SU-DHL-6 (cell line): ENCODE measurements around the gene CACNA1C.

Experiments used
- H2AFZ ChIP-seq: fragments of 200-600 bp; sonication (generic); 2 replicates; pipeline ENCODE4 v1.6.1; 2014; ENCODE audit warnings: low read depth, mild to moderate bottlenecking, moderate library complexity, mixed read lengths, antibody characterized with exemption, low read length; ENCODE audit not compliant: severe bottlenecking
- H3F3A ChIP-seq: fragments of 200-600 bp; shearing (Covaris generic); 2 replicates; pipeline ENCODE4 v1.6.0; 2016; ENCODE audit warnings: antibody characterized with exemption, mild to moderate bottlenecking; ENCODE audit not compliant: insufficient read depth
- H3K27ac ChIP-seq: fragments of 200-600 bp; sonication (generic); 2 replicates; pipeline ENCODE4 v1.5.1; 2016; ENCODE audit warnings: low read depth, mild to moderate bottlenecking, low read length, moderate library complexity, mixed read lengths
- H3K27me3 ChIP-seq: fragments of 200-600 bp; sonication (generic), shearing (Covaris generic); 2 replicates; pipeline ENCODE4 v1.6.0; 2014; ENCODE audit warnings: mild to moderate bottlenecking, low read length
- H3K36me3 ChIP-seq: fragments of 200-600 bp; sonication (generic); 2 replicates; pipeline ENCODE4 v1.6.1; 2014; ENCODE audit warnings: mild to moderate bottlenecking, low read length, mixed read lengths
- H3K4me2 ChIP-seq: fragments of 300-600, 200-600 bp; shearing (Covaris generic), sonication (generic); 2 replicates; pipeline ENCODE4 v1.6.0; 2014; ENCODE audit warnings: low read length, low read depth, mild to moderate bottlenecking; ENCODE audit not compliant: poor library complexity, severe bottlenecking
- H3K4me3 ChIP-seq: fragments of 200-600 bp; sonication (generic); 2 replicates; pipeline ENCODE4 v1.5.1; 2014; ENCODE audit warnings: antibody characterized with exemption, low read length, mild to moderate bottlenecking, mixed read lengths; ENCODE audit not compliant: insufficient read depth, poor library complexity, severe bottlenecking
- H3K79me2 ChIP-seq: fragments of 200-600 bp; sonication (generic); 2 replicates; pipeline ENCODE4 v1.6.1; 2014; ENCODE audit warnings: mild to moderate bottlenecking, low read length, moderate library complexity; ENCODE audit not compliant: insufficient read depth
- H3K9ac ChIP-seq: fragments of 200-600 bp; sonication (generic); 2 replicates; pipeline ENCODE4 v1.7.0; 2014; ENCODE audit warnings: mild to moderate bottlenecking, low read length
- H3K9me2 ChIP-seq: fragments of 200-600 bp; sonication (generic); replicated peaks from 2 replicates; pipeline ENCODE4 v1.6.1; 2014; ENCODE audit warnings: low read length; ENCODE audit not compliant: insufficient read depth
- H3K9me3 ChIP-seq: fragments of 200-600 bp; sonication (generic); 2 replicates; pipeline ENCODE4 v1.6.1; 2014; ENCODE audit warnings: low read length, mixed read lengths; ENCODE audit not compliant: insufficient read depth
- H4K20me1 ChIP-seq: fragments of 200-600 bp; sonication (generic); 2 replicates; pipeline ENCODE4 v1.6.1; 2014; ENCODE audit warnings: low read depth, mild to moderate bottlenecking, antibody characterized with exemption, low read length, moderate library complexity, mixed read lengths
- CTCF ChIP-seq: fragments of 200-600 bp; sonication (generic); IDR thresholded peaks from one replicate; pipeline ENCODE4 v1.5.1; 2017; ENCODE audit warnings: antibody characterized with exemption, mild to moderate bottlenecking, low read length, moderate library complexity; ENCODE audit not compliant: insufficient read depth, poor library complexity, severe bottlenecking
- EZH2phosphoT487 ChIP-seq: fragments of 200-600 bp; sonication (generic), shearing (Covaris generic); conservative IDR thresholded peaks from 2 replicates; pipeline ENCODE4 v1.6.1; 2018; ENCODE audit warnings: mild to moderate bottlenecking, antibody characterized with exemption, low read length, moderate library complexity, mixed read lengths

CACNA1C gene

DNA sequence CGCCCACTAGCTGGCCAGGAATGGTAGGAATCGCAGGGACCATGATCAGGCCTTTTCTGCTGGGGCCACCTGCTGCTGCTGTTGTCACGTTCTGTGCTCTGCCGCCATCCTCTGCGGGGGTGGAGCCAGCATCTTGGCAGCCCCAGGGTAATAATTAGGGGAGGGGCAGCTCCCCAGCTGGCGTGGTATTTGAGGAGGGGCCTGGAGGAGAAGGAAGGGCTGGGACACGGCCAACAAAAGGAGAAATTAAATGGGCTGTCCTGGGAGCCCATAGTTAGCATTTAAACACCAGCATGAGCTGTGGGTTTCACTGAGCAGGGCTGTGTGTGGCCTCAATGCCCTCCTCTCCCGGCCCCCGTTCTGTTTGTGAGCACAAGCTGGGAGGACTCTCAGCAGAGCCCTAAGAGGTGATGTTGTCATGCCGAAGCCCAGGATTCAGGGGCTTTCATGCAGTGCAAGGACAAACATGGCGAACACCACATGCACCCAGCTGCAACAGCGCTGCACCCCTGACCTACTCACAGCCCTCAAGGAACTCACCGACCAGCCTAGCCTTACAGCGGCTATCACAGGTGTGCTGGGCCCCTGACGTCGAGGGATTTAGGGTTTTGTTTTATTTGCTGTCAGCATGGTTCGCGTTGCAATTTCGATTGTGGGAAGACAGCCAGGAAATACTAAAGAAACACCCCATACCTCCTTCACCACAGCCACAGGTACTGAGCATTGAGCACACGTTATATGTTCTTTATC, 324.3 kb downstream of the CACNA1C start:
- no peak overlapping the region for H3K9ac ChIP-seq
- no peaks in the 10 kb centered on the region for H3K79me2 ChIP-seq
- H3F3A ChIP-seq, result no peaks in the 10 kb centered on the region
- H3K36me3 ChIP-seq, result no peaks in the 10 kb centered on the region
- H3K4me2 ChIP-seq, result no peak overlapping the region
- no peaks in the 10 kb centered on the region for H4K20me1 ChIP-seq
- H3K9me3 ChIP-seq, result no peaks in the 10 kb centered on the region
- H3K27me3 ChIP-seq, result no peaks in the 10 kb centered on the region
- H3K9me2 ChIP-seq, result no peaks in the 10 kb centered on the region
- TF ChIP-seq CTCF, result no peak
- TF ChIP-seq EZH2phosphoT487, result no peak
- H3K4me3 ChIP-seq, result no peak overlapping the region
- no peak overlapping the region for H2AFZ ChIP-seq
- H3K27ac ChIP-seq, result no peak overlapping the region

DNA sequence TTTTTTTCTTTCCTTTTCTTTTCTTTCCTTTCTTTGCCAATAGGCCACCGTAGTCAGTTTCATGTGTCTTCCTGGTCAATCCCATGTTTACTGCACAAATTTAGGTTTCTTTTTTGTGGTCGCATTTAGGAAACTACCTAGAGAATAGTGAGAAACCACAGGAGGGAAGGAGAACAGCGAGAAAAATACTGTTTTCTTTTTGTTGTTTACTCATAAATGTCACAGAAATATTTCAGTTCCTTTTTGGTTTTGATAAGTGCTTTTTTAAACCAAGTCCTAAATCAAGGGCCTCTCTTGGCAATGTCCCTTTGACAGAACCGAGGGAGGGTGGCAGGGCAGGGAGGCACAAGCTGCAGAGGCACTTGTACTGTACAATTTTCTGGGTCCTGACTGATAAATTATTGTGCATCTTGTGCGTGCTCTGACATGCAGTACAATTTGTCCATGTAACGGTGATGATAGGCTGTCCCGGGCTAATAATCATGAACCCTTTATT, 326.1 kb downstream of the CACNA1C start:
- no peak overlapping the region for H3K9ac ChIP-seq
- H2AFZ ChIP-seq, result no peak overlapping the region
- no peak overlapping the region for H3K4me2 ChIP-seq
- no peaks in the 10 kb centered on the region for H3K9me3 ChIP-seq
- H3K27ac ChIP-seq, result no peak overlapping the region
- no peaks in the 10 kb centered on the region for H3F3A ChIP-seq
- H3K9me2 ChIP-seq, result no peaks in the 10 kb centered on the region
- H3K27me3 ChIP-seq, result no peaks in the 10 kb centered on the region
- H4K20me1 ChIP-seq, result no peaks in the 10 kb centered on the region
- H3K79me2 ChIP-seq, result no peaks in the 10 kb centered on the region
- H3K4me3 ChIP-seq, result no peak overlapping the region
- no peaks in the 10 kb centered on the region for H3K36me3 ChIP-seq
- TF ChIP-seq EZH2phosphoT487 (no peak), CTCF (no peak)

DNA sequence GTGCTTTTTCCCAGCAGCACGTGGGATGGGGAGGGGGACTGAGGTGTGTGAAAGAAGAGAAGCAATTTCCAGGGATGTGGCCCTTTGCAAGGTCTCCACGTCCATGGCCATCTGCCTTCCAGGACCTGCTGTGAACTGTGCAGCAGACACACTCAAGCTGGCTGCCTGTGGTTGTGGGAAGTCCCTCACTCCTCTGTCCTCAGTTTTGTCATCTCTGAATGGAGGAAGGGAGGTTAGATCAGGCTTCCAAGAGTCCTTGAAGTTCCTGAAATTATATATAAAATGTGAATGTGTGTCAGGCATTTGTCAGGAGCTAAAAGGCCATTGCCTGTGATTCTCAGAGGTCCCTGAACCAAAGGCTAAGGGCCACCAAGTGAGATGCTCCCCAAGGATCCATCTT, 328.2 kb downstream of the CACNA1C start:
- no peaks in the 10 kb centered on the region for H3K27me3 ChIP-seq

More for the DNA sequence above, 328.2 kb downstream of the CACNA1C start:
- Histone ChIP-seq H3K9me3 (no peaks in the 10 kb centered on the region), H2AFZ (no peak overlapping the region), H3K4me2 (no peak overlapping the region), H3K36me3 (no peaks in the 10 kb centered on the region), H3K79me2 (no peaks in the 10 kb centered on the region), H3K27ac (no peak overlapping the region), H3K9me2 (no peaks in the 10 kb centered on the region), H3F3A (no peaks in the 10 kb centered on the region), H3K9ac (no peak overlapping the region), H4K20me1 (no peaks in the 10 kb centered on the region), H3K4me3 (no peak overlapping the region)
- TF ChIP-seq CTCF, result no peak
- no peak for TF ChIP-seq EZH2phosphoT487
